HCT116 (cell line): ENCODE results near the gene DLX5. TPM values are rescaled to one million over a fixed set of nuclear protein-coding genes. Genes with fewer than 3 reads are reported as not detected.

Experiments
- ATAC-seq: fragments of 200-7000 bp; cut with Tn5 transposase; 2 replicates; pipeline ENCODE4 v1.9.1; 2020; ENCODE audit warnings: mild to moderate bottlenecking, moderate library complexity
- BruUV-seq: library from RNA; stranded (reverse); fragments of 400-500 nt; replicated peaks from 2 replicates; lab custom pipeline; 2021; lab: Mats Ljungman, UMichigan
- CTCF ChIA-PET: fragments of 300-600 bp; sonication (Branson Sonifier 250); formaldehyde crosslinking; loops from one replicate; lab custom pipeline; 2021; ENCODE audit warnings: antibody characterized with exemption; lab: Charles Lee
- POLR2A ChIA-PET: fragments of 300-600, 350-600 bp; sonication (Branson Sonifier 250); formaldehyde crosslinking; loops from one replicate; lab custom pipeline; 2021; ENCODE audit warnings: antibody characterized with exemption; lab: Charles Lee
- RAD21 ChIA-PET, 2 experiments: fragments of 300-600 bp; sonication (Branson Sonifier 250); formaldehyde crosslinking; loops; one replicate each; lab custom pipeline; 2023; ENCODE audit warnings: low total read pairs in 2 of 2; ENCODE audit not compliant: uncharacterized antibody in 2 of 2, unreplicated experiment in 2 of 2, low non-redundant PET in 1 of 2; lab: Charles Lee
- DNase-seq: peaks from one replicate; pipeline ENCODE4 v3.0.0-alpha.2; 2010; ENCODE audit warnings: low read depth, low spot score
- H2AFZ ChIP-seq: fragments of 200-600 bp; shearing (Covaris generic), sonication (generic); 2 replicates; pipeline ENCODE4 v1.6.1; 2017; ENCODE audit warnings: low read depth, mixed run types, mixed read lengths, antibody characterized with exemption, low read length; ENCODE audit not compliant: poor library complexity, severe bottlenecking
- H3K27ac ChIP-seq: 2 replicates; pipeline ENCODE4 v1.5.1; 2012; ENCODE audit warnings: low read depth, low read length
- H3K27me3 ChIP-seq: fragments of 200-600 bp; sonication (generic); 2 replicates; pipeline ENCODE4 v1.6.1; 2016; ENCODE audit warnings: mixed run types, low read length, mixed read lengths; ENCODE audit not compliant: insufficient read depth
- H3K36me3 ChIP-seq, 2 experiments: fragments of 200-500 bp in 1 of 2; fragments of 200-600 bp in 1 of 2; sonication (Bioruptor generic) in 1 of 2; sonication (generic) in 1 of 2; 2 replicates each; pipeline versions ENCODE4 v1.5.1 to v1.6.1; 2014 to 2016; ENCODE audit warnings: low read length in 2 of 2, inconsistent platforms in 1 of 2, mixed read lengths in 1 of 2, mixed run types in 1 of 2; ENCODE audit not compliant: insufficient read depth in 2 of 2, control insufficient read depth in 1 of 2
- H3K4me1 ChIP-seq, 2 experiments: fragments of 200-600 bp in 1 of 2; sonication (generic) in 1 of 2; 2 replicates each; pipeline versions ENCODE4 v1.5.1 to v1.6.1; 2012 to 2017; ENCODE audit warnings: low read length in 2 of 2, inconsistent platforms in 1 of 2, mild to moderate bottlenecking in 1 of 2, mixed read lengths in 1 of 2, mixed run types in 1 of 2, moderate library complexity in 1 of 2; ENCODE audit not compliant: insufficient read depth in 2 of 2, control insufficient read depth in 1 of 2
- H3K4me2 ChIP-seq: fragments of 200-600 bp; sonication (generic); 2 replicates; pipeline ENCODE4 v1.6.1; 2017; ENCODE audit warnings: mixed run types, low read length, mixed read lengths
- H3K4me3 ChIP-seq, 2 experiments: fragments of 200-600 bp in 1 of 2; sonication (generic) in 1 of 2; replicated peaks in 1 of 2; 2 replicates each; pipeline ENCODE4 v1.5.1; 2011 to 2016; ENCODE audit warnings: low read length in 2 of 2, control low read depth in 1 of 2, low read depth in 1 of 2, mild to moderate bottlenecking in 1 of 2, mixed read lengths in 1 of 2, mixed run types in 1 of 2
- H3K79me2 ChIP-seq: fragments of 200-600 bp; sonication (generic); 2 replicates; pipeline ENCODE4 v1.6.1; 2017; ENCODE audit warnings: mild to moderate bottlenecking, mixed run types, low read length, moderate library complexity, mixed read lengths; ENCODE audit not compliant: insufficient read depth
- H3K9ac ChIP-seq: fragments of 200-600 bp; sonication (generic); 2 replicates; pipeline ENCODE4 v1.6.1; 2016; ENCODE audit warnings: low read length, mixed read lengths
- H3K9me2 ChIP-seq: fragments of 200-600 bp; sonication (generic), shearing (Covaris generic); 2 replicates; pipeline ENCODE4 v1.6.1; 2017; ENCODE audit warnings: mixed run types, mild to moderate bottlenecking, moderate library complexity; ENCODE audit not compliant: insufficient read depth
- H3K9me3 ChIP-seq, 2 experiments: fragments of 200-500 bp in 1 of 2; fragments of 200-600 bp in 1 of 2; sonication (Bioruptor generic) in 1 of 2; sonication (generic) in 1 of 2; 2 replicates each; pipeline ENCODE4 v1.6.1; 2014 to 2017; ENCODE audit warnings: low read length in 2 of 2, mixed read lengths in 2 of 2, inconsistent platforms in 1 of 2, low read depth in 1 of 2, mild to moderate bottlenecking in 1 of 2, mixed run types in 1 of 2, moderate library complexity in 1 of 2; ENCODE audit not compliant: control insufficient read depth in 1 of 2, insufficient read depth in 1 of 2
- H4K20me1 ChIP-seq: fragments of 200-600 bp; sonication (generic), shearing (Covaris generic); 2 replicates; pipeline ENCODE4 v1.6.1; 2017; ENCODE audit warnings: mixed run types, mild to moderate bottlenecking, moderate library complexity; ENCODE audit not compliant: insufficient read depth
- CBX3 ChIP-seq: IDR thresholded peaks from 2 replicates; pipeline ENCODE4 v1.6.1; 2012; ENCODE audit warnings: low read depth
- CEBPB ChIP-seq: IDR thresholded peaks from 2 replicates; pipeline ENCODE4 v1.6.1; 2012; ENCODE audit warnings: low read depth
- CTCF ChIP-seq, 3 experiments: fragments of 200-600 bp in 1 of 3; sonication (generic) in 1 of 3; IDR thresholded peaks in 2 of 3; conservative IDR thresholded peaks in 1 of 3; 2 replicates each; pipeline ENCODE4 v1.5.1; 2012 to 2017; ENCODE audit warnings: low read depth in 2 of 3, low read length in 2 of 3, antibody characterized with exemption in 1 of 3, borderline replicate concordance in 1 of 3, control low read depth in 1 of 3, mild to moderate bottlenecking in 1 of 3, mixed read lengths in 1 of 3, mixed run types in 1 of 3, moderate library complexity in 1 of 3; ENCODE audit not compliant: insufficient read depth in 1 of 3
- EGR1 ChIP-seq: IDR thresholded peaks from 2 replicates; pipeline ENCODE4 v1.6.1; 2012; ENCODE audit warnings: low read depth
- ELF1 ChIP-seq: IDR thresholded peaks from 2 replicates; pipeline ENCODE4 v1.6.1; 2012; ENCODE audit warnings: low read depth, borderline replicate concordance
- EZH2 ChIP-seq: fragments of 200-600 bp; sonication (generic); IDR thresholded peaks from 2 replicates; pipeline ENCODE4 v1.6.1; 2017; ENCODE audit warnings: antibody characterized with exemption, mixed run types
- EZH2phosphoT487 ChIP-seq: fragments of 200-600 bp; IDR thresholded peaks from 2 replicates; pipeline ENCODE4 v1.6.1; 2018; ENCODE audit warnings: antibody characterized with exemption, borderline replicate concordance
- FOSL1 ChIP-seq: IDR thresholded peaks from 2 replicates; pipeline ENCODE4 v1.6.1; 2012; ENCODE audit warnings: low read depth
- JUND ChIP-seq: IDR thresholded peaks from 2 replicates; pipeline ENCODE4 v1.6.1; 2012
- POLR2A ChIP-seq: IDR thresholded peaks from 2 replicates; pipeline ENCODE4 v1.7.0; 2011; ENCODE audit warnings: borderline replicate concordance; ENCODE audit not compliant: insufficient read depth, insufficient read length; ENCODE audit errors: extremely low read depth
- RAD21 ChIP-seq: IDR thresholded peaks from 2 replicates; pipeline ENCODE4 v1.6.1; 2012; ENCODE audit warnings: low read depth, mild to moderate bottlenecking
- SIN3A ChIP-seq: IDR thresholded peaks from 2 replicates; pipeline ENCODE4 v1.6.1; 2012; ENCODE audit warnings: low read depth
- SP1 ChIP-seq: IDR thresholded peaks from 2 replicates; pipeline ENCODE4 v1.6.1; 2012; ENCODE audit warnings: low read depth
- TCF7L2 ChIP-seq: IDR thresholded peaks from 2 replicates; pipeline ENCODE4 v1.7.0; 2011; ENCODE audit warnings: borderline replicate concordance, inconsistent platforms; ENCODE audit not compliant: insufficient read depth, insufficient read length; ENCODE audit errors: extremely low read depth
- YY1 ChIP-seq: IDR thresholded peaks from 2 replicates; pipeline ENCODE4 v1.6.1; 2011; ENCODE audit warnings: low read length, low read depth, moderate library complexity, mild to moderate bottlenecking; ENCODE audit not compliant: insufficient replicate concordance; ENCODE audit errors: extremely low read depth
- ZFX ChIP-seq: fragments of 450-650 bp; IDR thresholded peaks from 2 replicates; pipeline ENCODE4 v1.6.1; 2017
- ZNF274 ChIP-seq: fragments of 200-500 bp; sonication (Bioruptor generic); IDR thresholded peaks from 2 replicates; pipeline ENCODE4 v1.6.1; 2014; ENCODE audit warnings: mild to moderate bottlenecking, low read depth, low read length, inconsistent platforms
- intact Hi-C: fragments of 100-400 bp; cut with micrococcal nuclease; formaldehyde crosslinking; loops from 2 replicates; pipeline ENCODE4 v1.10.0; 2022
- total RNA-seq: library from RNA; stranded (reverse); gene quantifications from one replicate; pipeline ENCODE4 v1.2.1, GENCODE V29; 2021; ENCODE audit not compliant: unreplicated experiment
- TF ChIP-seq, protein P1 (sequence below): IDR thresholded peaks from 2 replicates; pipeline ENCODE4 v1.6.1; 2012

The DLX5 gene
- total RNA-seq, 1 experiment from 2014 or later = not detected

DNA sequence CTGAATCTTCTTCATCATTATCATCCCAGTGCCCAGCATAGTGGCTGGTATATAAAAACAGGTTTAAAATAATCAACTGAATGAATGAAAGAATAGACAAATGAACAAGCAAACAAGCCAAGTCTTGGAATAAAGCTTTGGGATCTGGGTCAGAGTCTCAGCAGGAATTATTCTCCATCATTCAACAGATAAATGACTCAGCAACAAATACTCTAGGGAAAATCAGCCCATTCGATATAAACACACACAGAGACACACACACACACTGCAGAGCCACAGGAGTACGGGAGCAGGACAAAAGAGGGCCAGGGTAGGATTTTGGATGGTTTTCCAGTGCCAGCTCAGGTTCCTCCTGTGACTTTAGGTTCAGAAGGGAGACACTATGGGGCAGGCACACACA is 48.5 kb downstream of the DLX5 start:
- no peaks in the 10 kb centered on the region for H3K9me3 ChIP-seq
- peaks cover 48% of the 10 kb centered on the region for H3K27me3 ChIP-seq
- H2AFZ ChIP-seq = no peak overlapping the region
- H3K4me1 ChIP-seq = no peaks in the 10 kb centered on the region
- ChIA-PET RAD21 (no interaction called here), POLR2A (no interaction called here), CTCF (no interaction called here)
- no TSS peak for BruUV-seq
- TF ChIP-seq, protein P1, sequence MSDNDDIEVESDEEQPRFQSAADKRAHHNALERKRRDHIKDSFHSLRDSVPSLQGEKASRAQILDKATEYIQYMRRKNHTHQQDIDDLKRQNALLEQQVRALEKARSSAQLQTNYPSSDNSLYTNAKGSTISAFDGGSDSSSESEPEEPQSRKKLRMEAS = no peak
- TF ChIP-seq ZFX (no peak), ELF1 (no peak), SIN3A (no peak), FOSL1 (no peak), YY1 (no peak), RAD21 (no peak), POLR2A (no peak), CTCF (IDR thresholded peaks at IDR 0.05 in 2 of 3, conservative IDR thresholded peaks at IDR 0.05 in 1 of 3; ENCODE audit: borderline replicate concordance in 1 of 3, insufficient read depth in 1 of 3, low read depth in 2 of 3, low read length in 2 of 3) (no peak), CEBPB (no peak), SP1 (no peak), CBX3 (no peak), EZH2 (no peak), TCF7L2 (no peak), EZH2phosphoT487 (no peak), EGR1 (no peak), ZNF274 (no peak), JUND (no peak)
- H3K79me2 ChIP-seq = no peaks in the 10 kb centered on the region
- H3K4me3 ChIP-seq = no peak overlapping the region
- intact Hi-C loops = no loop called here
- DNase-seq (no peak), ATAC-seq (no peak)
- no peaks in the 10 kb centered on the region for H4K20me1 ChIP-seq
- no peaks in the 10 kb centered on the region for H3K36me3 ChIP-seq
- no peak overlapping the region for H3K27ac ChIP-seq
- H3K9me2 ChIP-seq = no peaks in the 10 kb centered on the region
- no peak overlapping the region for H3K4me2 ChIP-seq
- no peak overlapping the region for H3K9ac ChIP-seq
